Stimulated activated CD4-positive, alpha-beta T cell treated with anti-CD3 and anti-CD28 coated beads, Interleukin-12 subunit alpha, Interleukin-12 subunit beta, amount 100 ng/mL, for 48 hours (primary cell): ENCODE results near the gene BTBD7.
"Not testable (repeated sequence)": the region's sequence is repeated elsewhere in the genome, so short reads cannot be mapped to it uniquely, and the experiment has no call there.

ENCODE experiments used
- DNase-seq, 3 donors: peaks; one replicate each; pipeline ENCODE4 v3.0.0-alpha.2; 2020; ENCODE audit warnings: low read depth in 2 of 3, low spot score in 1 of 3

Gene BTBD7

DNA sequence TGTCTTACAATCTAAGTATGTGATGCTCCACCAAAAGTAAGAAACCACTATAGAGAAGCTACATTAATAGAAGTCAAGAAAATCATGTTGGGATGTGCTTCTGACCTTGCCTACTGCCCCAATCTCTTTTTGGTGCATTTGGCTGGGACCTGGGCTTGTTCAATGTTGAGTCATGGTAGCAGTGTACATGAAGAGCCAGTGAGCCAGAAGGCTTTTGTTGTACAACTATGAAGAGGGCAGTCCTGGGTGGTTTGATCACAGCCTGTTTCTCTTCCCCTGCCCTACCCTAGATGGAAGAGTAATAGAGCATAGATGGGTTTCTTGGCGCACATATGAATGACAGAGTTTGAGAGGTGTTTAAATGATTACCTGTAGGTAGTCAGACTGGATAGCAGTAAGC lies 69.4 kb downstream of the BTBD7 start:
- no peak for DNase-seq

GRCh38 chr14:93262446-93262845 lies 70.4 kb downstream of the BTBD7 start:
- no peak for DNase-seq

- DNase-seq, result no peak
These were observed 83.6 kb downstream of the BTBD7 start for GRCh38 chr14:93249128-93249831.

DNA sequence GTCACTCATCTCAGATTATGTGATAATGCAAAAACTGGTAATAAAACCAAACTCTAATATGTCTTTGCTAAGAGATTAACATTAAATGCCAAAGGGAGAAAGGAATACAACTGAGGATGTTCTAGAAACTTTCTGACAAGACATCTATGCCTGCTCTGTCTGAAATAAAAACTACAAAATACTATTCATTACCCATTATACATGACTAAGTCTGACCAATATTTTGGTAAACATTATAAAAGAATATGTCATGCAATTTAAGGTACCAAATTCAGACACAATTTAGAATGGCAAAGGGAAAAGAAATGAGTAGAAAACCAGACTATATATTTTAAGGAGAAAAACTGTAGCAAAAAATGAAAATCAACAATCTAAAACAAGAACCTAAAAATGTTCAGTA lies 86.3 kb downstream of the BTBD7 start:
- no peak for DNase-seq

DNA sequence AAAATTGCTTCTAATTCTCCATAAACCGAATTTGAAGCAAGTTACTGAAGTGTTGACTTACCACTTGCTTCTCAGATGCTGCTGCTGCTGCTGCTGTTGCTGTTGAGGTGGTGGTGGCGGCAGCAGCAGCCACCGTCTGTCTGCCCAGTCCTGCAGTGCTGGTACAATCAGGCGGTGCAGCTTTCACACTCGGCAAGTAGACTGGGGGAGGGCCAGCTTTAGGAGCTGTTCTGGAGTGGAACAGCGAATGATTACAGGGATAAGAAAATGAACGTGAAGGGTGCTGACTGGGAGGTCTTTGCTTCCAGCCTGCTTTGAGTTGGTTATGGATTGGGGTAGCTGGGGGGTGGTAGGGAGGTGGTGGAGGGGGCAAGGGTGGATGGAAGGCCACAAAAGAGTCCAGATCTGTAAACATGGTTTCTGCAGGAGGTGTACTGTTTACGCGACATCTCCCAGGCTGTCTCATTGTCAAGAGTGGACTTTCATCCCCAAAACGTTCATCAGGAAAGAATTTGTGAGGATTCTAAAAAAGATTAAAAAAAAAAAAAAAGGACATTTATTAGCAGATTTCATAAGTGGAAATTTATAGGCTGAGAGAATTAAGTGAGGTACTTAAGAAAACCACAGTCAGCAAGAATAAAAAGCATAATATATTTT lies 86.9 kb downstream of the BTBD7 start:
- DNase-seq, result no peak

DNA sequence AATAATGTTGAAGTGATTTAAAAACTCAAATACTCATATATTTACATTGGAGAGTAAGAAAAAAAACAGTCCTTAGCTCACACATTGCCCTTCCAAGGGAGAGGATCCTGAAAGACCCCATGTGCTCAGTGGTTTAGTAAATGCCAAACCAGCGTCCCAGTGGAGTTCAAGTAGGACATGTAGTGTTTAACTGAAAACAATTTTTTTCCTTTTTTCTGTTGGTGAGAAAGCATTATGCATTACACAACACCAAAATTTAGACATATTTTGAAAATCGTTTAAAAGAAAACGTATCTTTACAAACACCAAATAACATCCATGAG lies 92.2 kb downstream of the BTBD7 start:
- DNase-seq, result no peak

GRCh38 chr14:93239869-93240677 lies 92.8 kb downstream of the BTBD7 start:
- no peak for DNase-seq

GRCh38 chr14:93234798-93235197 lies 98.0 kb downstream of the BTBD7 start:
- DNase-seq, result no peak

DNA sequence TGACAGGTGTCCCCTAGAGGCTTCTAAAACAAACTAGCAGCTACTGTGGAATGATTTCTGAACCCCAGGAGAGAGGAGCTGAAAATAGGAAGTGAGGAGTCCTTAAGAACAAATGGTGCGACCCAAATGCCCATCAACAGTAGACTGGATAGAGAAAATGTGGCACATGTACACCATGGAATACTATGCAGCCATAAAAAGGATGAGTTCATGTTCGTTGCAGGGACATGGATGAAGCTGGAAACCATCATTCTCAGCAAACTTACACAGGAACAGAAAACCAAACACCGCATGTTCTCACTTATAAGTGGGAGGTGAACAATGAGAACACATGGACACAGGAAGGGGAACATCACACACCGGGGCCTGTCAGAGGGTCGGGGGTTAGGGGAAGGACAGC lies 99.8 kb downstream of the BTBD7 start:
- DNase-seq, result not testable (repeated sequence)

GRCh38 chr14:93232159-93232558 lies 100.7 kb downstream of the BTBD7 start:
- DNase-seq, result no peak

DNA sequence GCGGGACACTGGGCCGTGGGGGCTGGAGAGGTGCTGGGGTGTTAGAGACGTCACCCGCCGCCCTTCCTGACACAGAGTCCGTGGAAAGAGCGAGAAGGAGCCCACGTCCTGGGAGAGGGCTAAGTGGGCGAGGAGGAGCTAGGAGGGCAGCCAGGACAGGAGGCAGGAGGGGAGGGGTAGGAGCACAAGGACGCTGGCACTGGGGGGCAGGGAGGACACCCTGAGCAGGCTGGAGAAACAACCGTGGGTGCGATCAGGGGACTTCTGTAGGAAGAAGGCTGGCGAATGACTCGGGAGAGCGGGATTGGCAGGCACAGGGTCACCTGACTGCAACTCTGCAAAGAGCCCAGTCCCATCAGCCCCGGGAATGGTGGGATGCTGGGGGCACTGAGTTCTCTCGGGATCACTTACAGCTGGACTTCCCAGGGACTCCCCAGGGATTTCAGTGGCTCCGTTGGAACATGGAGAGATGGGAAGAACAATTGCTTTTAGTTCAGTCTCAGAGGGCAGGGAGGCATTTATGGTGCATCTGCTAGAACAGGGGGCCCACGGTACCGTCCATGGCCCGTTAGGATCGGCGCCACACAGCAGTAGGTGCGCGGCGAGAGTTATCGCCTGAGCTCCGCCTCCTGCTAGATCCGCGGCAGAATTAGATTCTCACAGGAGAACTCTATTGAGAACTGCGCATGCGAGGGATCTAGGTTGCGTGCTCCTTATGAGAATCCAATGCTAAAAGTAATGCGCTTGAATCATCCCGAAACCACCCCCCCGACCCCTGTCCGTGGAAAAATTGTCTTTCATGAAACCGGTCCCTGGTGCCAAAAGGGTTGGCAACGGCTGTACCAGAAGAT lies 101.5 kb downstream of the BTBD7 start:
- DNase-seq, result no peak

DNA sequence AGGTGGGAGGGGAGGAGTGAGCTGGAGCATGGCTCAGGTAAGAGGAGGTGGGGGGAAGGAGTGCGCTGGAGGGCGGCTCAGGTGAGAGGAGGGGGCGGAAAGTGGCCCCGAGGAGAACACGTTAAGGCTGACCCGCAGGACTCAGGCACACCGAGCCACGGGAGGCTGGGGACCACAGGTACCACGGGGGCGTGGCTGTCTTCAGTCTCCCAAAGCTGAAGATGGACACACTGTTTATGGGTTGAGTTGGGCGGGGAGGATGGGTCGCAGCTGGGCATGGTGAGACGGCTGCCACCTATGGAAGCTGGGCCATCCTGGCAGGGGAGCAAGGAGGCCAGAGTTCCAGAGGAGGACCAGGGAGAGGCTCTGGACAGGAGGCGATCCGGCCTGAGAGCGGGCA lies 102.3 kb downstream of the BTBD7 start:
- DNase-seq, result no peak

GRCh38 chr14:93228550-93228949 lies 104.3 kb downstream of the BTBD7 start:
- no peak for DNase-seq

GRCh38 chr14:93223565-93223964 lies 109.3 kb downstream of the BTBD7 start:
- no peak for DNase-seq

DNA sequence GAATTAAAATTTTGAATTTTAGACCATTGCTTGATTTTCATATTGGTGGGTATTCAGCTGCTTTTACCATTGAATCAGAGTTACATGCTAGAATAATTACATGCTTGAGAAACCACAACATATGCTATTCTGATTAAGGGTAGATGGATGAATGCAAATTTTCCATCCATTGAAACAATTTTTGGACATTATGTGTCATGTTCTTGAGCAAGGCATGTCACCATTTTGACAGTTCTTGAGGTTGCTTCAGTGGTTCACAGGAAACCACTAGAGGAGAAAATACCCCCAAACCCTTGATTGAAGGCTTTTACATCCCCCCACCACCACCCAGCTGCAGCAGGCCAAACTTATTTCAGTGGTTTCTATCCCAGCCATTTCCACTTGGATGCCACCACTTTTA lies 112.3 kb downstream of the BTBD7 start:
- DNase-seq, result no peak

DNA sequence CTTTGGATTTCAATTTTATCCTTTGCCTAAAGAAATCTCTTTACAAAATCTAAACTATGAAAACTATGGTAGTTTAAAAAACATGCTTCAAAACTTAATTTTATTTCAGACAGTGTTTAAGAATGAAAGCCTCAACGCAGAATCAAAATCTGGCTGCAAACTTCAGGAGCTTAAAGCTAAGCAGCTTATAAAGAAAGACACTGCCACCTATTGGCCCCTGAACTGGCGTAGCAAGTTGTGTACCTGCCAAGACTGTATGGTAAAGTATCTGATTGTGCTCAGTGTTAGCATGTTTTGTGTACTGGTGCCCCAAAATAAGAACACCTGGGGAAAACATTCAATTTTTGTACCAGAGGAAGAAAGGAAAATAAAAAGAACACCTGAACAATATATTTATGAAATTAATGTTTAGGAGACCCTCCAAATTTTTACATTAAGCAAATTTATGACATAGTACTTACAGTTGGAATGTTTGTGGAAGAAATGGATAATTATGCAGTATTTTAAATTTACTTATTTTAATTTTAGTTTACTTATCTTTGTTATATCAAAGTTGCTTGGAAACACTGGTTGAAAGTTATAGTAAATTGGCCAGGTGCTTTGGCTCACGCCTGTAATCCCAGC lies 113.6 kb downstream of the BTBD7 start:
- DNase-seq, result peak in 1 of 3 donors; percentile 20

DNA sequence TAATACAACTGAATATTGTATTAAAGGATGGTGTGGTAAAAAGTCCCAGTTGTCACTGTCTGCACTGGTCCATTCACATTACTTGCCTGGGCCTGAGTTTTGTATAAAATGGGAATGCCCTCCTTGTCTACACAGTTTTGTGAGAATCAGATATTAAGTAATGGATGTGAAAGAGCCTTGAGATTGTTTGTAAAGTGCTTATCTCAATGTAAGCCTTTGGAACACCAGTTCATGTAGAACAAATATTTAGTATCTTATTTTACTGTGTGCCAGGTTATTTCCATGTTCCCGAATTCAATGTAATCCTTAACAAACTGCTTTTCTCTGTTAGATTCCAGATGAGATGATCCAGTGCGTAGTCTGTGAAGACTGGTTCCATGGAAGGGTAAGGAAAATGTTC lies 118.2 kb downstream of the BTBD7 start:
- DNase-seq, result no peak

DNA sequence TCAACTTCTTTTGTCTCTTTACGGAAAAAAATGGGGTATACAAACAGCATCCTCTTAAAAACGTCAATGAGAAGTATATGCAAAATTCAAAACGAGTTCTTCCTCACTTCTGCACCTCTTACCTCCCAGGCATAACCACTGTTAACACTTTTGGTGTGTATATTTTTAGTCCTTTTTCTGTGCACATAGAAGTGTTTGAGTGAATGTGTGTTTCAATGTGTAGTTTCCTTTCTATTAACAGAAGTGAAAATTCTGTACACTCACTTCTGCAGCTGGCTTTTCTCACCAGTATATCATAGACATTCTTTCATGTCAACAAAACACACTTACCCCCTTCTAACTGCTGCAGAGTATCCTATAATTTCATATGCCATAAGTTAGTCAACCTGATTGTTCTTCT lies 120.4 kb downstream of the BTBD7 start:
- no peak for DNase-seq

- DNase-seq, result peak in 1 of 3 donors; percentile 20
These were observed 125.1 kb downstream of the BTBD7 start for GRCh38 chr14:93207468-93208308.
